ENCODE results near the gene SYNJ1.
"Not testable (repeated sequence)": the region's sequence is repeated elsewhere in the genome, so short reads cannot be mapped to it uniquely, and the experiment has no call there.

DNA sequence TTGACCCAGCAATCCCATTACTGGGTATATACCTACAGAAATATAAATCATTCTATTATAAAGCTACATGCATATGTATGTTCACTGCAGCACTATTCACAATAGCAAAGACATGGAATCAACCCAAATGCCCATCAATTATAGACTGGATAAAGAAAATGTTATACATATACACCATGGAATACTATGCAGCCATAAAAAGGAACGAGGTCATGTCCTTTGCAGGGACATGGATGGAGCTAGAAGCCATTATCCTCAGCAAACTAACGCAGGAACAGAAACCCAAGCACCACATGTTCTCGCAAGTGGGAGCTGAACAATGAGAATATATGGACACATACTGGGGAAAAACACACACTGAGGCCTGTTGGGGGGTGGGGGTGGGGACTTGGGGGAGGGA, 18.9 kb upstream of the SYNJ1 start:
- TF ChIP-seq, protein P1, sequence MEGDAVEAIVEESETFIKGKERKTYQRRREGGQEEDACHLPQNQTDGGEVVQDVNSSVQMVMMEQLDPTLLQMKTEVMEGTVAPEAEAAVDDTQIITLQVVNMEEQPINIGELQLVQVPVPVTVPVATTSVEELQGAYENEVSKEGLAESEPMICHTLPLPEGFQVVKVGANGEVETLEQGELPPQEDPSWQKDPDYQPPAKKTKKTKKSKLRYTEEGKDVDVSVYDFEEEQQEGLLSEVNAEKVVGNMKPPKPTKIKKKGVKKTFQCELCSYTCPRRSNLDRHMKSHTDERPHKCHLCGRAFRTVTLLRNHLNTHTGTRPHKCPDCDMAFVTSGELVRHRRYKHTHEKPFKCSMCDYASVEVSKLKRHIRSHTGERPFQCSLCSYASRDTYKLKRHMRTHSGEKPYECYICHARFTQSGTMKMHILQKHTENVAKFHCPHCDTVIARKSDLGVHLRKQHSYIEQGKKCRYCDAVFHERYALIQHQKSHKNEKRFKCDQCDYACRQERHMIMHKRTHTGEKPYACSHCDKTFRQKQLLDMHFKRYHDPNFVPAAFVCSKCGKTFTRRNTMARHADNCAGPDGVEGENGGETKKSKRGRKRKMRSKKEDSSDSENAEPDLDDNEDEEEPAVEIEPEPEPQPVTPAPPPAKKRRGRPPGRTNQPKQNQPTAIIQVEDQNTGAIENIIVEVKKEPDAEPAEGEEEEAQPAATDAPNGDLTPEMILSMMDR (IDR thresholded peaks at IDR 0.05) = not testable (repeated sequence)
- TF ChIP-seq EZH2phosphoT487, EZH2 (IDR thresholded peaks at IDR 0.05): not testable (repeated sequence)

Data from neural progenitor cell (in vitro differentiated cells).